CD4-positive, alpha-beta T cell treated with Interleukin-4 for 4 hours (primary cell): ENCODE measurements around the gene PHACTR4.
"Not testable (repeated sequence)": the region's sequence is repeated elsewhere in the genome, so short reads cannot be mapped to it uniquely, and the experiment has no call there.

Source experiments
- DNase-seq: peaks from one replicate; pipeline ENCODE4 v3.0.0-alpha.2; 2020

Gene PHACTR4

DNA sequence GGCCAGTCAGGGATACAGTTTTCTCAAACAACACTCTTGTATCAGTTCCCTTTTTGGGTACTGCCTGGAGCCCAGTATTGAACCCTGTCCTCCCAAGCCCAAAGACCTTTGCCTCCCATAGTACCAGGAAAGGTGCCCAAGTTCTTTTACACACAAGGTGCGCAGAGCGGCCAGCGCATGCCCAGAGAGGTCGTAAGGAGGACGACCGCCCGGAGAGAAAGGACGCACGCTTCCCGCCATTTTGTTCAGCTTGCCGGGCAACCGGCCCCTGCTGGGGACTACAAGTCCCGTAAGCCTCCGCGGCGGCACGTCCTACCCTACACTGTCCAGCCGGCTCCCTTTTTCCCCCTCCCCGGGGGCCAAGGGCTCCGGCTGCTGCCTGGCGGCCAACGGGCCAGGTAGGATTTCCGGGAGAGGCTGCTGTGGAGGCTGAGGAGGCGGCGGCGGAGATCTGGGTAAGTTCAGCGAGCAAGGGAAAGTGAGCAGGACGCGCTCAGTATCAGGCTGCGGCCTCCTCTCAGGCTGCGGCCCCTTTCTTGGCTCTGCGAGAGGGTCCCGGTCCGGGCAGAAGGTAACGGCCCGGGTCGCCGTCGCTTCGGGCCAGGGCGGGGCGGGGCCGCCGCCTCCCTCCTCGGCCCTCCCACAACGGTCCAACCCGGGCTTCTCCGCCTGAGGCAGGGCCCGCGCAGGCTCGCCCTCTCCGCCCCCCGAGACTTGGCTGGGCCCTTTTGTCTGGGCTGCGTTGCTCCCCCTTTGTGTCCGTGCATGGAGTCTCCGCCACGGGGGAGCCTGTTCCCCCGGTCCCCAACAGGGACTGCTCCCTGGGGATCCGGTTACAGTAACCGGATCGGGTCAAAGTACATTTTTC is at the start of gene PHACTR4:
PHACTR4 (plus strand) TSS at position 370 of the 868 bp plus-strand sequence. CDS start 37,708 bp downstream, outside the sequence.
- peak; percentile 80 for DNase-seq

DNA sequence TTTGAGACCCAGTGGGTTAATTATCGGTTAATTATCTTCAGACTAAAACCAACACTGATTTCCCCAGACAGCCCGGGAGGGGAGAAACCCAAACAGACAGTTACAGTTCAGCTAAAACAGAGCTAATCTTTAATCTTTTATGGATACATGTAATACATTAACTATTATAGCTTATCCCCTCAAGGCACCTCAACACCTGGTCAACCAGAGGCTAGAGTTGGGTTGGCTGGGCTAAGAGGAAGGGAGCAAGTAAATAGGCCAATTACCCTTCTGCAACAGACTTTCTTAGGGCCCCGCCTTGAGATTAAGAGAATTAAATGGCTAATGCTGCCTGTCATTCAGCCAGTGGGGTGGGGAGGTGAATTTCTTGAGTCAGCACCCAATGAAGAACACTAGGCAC is 47.3 kb upstream of the PHACTR4 start:
- no peak for DNase-seq

GRCh38 chr1:28323720-28324119 is 45.8 kb upstream of the PHACTR4 start:
- no peak for DNase-seq

GRCh38 chr1:28326515-28326914 is 43.0 kb upstream of the PHACTR4 start:
- no peak for DNase-seq

- no peak for DNase-seq
Measured at GRCh38 chr1:28326984-28327383, 42.6 kb upstream of the PHACTR4 start.

GRCh38 chr1:28327431-28327830 is 42.1 kb upstream of the PHACTR4 start:
- not testable (repeated sequence) for DNase-seq

DNA sequence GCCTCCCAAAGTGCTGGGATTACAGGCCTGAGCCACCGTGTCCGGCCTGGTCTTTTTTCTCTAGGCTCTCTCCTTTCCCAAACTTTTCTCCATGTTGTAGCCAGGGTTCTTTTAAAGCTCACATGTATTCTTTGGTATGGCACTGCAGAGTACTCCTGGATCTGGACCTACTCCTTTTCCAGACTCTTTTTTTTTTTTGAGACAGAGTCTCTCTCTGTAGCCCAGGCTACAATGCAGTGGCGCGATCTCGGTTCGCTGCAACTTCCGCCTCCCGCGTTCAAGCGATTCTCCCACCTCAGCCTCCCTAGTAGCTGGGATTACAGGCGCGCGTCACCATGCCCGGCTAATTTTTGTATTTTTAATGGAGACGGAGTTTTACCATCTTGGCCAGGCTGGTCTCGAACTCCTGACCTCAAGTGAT is 41.3 kb upstream of the PHACTR4 start:
- DNase-seq: no peak

DNA sequence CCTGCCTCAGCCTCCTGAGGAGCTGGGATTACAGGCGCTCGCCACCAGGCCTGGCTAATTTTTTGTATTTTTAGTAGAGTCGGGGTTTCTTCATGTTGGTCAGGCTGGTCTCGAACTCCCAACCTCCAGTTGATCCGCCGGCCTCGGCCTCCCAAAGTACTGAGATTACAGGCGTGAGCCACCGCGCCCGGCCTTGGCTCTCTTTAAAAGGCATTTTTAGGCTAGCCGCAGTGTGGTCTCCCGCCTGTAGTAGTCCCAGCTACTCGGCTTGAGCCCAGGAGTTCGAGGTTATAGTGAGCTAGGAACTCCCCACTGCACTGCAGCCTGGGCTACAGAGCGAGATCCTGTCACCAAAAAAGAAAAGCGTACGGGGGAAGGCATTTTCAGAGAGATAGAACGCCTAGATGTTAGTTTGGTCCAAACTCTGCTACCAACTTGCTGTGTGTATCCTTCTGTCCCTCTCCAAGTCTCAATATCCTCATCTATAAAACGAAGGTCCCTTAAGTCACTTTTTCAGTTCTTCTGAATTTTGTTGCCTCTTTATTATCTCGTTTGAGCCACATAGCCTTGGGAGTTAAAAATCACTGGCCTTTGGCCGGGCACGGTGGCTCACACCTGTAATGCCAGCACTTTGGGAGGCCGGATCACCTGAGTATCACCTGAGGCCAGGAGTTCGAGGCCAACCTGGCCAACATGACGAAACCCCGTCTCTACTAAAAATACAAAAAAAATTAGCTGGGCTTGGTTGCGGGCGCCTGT is 40.0 kb upstream of the PHACTR4 start:
- DNase-seq: peak; percentile 16

DNA sequence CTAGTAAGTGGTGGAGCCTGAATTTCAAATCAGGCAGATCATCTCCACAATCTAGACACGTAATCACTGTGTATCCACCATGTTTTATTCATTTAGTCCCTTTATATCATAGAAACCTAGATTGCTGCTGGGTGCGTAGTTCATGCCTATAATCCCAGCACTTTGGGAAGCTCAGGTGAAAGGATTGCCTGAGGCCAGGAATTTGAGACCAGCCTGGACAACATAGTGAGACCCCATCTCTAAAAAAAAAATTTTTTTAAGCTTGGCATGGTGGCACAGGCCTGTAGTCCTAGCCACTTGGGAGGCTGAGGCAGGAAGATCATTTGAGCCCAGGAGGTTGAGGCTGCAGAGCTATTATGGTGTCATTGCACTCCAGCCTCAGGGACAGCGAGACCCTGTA is 30.6 kb upstream of the PHACTR4 start:
- DNase-seq: no peak

DNA sequence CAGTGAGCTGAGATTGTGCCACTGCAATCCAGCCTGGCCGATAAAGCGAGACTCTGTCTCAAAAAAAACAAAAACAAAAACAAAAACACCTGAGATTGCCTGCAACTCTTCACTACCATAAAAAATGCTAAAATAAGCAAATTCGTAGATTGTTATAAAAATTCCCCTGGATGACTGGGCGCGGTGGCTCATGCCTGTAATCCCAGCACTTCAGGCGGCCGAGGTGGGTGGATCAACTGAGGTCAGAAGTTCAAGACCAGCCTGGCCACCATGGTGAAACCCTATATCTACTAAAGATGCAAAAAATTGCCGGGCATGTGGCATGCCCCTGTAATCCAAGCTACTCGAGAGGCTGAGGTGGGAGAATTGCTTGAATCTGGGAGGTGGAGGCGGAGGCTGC is 30.0 kb upstream of the PHACTR4 start:
- DNase-seq: no peak

DNA sequence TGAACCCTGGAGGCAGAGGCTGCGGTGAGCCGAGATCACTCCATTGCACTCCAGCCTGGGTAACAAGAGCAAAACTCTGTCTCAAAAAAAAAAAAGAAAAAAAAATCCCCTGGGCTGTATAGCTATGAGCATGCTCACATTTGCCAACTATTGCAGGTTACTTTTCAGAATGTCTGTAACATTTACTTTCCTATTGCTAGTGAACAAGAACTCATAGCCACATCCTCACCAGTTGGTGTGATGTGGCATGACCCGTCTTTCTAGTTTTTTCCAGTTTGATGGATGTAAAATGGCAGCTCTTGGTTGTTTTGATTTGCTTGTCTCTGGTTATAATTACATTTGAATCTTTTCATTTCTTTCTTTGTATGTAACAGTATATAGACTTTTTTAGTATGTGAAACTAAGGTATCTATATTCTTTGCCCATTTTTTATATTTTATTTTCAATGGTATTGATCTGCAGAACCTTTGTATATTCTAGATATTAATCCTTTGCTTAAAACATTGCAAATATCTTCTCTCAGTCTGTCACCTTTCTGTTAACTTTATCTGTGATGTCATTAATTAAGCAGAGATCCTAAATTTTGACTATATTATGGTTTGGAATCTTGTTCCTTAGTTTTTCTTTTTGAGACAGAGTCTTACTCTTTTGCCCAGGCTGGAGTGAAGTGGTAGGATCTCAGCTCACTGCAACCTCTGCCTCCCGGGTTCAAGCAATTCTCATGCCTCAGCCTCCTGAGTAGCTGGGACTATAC is 29.1 kb upstream of the PHACTR4 start:
- no peak for DNase-seq

- no peak for DNase-seq
Measured at GRCh38 chr1:28341591-28341990, 27.9 kb upstream of the PHACTR4 start.

DNA sequence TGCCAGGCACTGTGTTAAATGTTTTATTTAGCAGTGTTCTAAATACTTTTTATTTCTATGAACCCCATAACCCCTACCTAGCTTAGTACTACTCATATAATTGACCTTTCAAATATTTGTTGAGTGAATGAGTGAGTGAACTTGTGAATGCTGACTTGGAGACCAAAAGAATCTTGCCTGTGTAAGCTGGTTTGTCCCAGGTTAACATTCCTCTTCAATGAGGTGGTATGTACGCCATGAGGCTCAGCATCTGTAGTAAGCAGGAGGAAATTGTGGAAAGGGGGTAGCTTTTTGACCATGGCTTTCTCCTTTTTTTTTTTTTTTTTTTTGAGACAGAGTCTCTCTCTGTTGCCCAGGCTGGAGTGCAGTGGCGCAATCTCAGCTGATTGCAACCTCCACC is 26.1 kb upstream of the PHACTR4 start:
- no peak for DNase-seq

- DNase-seq: not testable (repeated sequence)
Measured at GRCh38 chr1:28353248-28353810, 16.2 kb upstream of the PHACTR4 start.

- no peak for DNase-seq
Measured at GRCh38 chr1:28354121-28354520, 15.4 kb upstream of the PHACTR4 start.

DNA sequence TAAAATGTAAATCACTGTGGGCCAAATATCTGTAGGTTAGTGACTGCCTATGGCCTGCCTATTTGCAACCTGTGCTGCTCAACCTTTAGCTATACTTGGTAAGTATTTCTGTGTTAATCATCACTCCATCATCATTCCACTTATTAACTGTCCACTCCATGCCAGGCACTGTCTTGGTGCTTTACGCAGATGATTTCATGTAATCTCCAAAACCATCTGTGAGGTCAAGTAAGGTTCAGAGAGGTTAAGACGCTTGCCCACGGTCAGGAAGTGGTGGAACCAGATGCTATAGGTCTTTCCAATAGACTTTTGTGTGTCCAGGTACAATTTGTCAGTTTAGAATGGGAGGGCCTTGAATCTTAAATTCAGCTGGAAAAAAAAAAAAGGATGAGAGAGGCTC is 10.8 kb upstream of the PHACTR4 start:
- no peak for DNase-seq

DNA sequence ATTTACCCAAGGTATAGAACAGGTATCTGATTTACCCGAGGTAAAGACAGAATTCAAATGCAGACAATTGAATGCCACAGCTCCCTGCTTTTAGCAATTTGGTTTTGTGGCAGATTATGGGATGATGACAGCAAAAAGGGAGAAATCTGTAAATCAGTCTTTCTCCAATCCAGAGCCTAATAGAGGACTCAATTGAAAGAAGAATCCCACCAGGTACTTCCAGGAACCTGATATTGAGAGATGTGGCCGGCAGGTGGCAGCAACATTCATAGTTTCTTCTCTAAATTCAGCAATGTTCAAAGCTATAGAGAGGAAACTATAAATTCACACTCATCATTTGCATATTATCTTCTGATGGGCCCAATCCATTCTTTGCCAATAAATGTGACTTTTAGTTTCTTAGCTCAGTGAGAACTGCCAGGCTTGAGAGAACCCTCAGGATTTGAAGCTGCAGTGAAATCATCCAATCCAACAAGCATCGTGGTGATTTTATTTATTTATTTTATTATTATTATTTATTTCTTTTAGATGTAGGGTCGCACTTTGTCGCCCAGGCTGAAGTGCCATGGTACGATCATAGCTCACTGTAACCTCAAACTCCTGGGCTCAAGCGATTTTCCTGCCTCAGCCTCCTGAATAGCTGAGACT is 9.8 kb upstream of the PHACTR4 start:
- peak; percentile 67 for DNase-seq

- DNase-seq: no peak
Measured at GRCh38 chr1:28364888-28365287, 4.7 kb upstream of the PHACTR4 start.

DNA sequence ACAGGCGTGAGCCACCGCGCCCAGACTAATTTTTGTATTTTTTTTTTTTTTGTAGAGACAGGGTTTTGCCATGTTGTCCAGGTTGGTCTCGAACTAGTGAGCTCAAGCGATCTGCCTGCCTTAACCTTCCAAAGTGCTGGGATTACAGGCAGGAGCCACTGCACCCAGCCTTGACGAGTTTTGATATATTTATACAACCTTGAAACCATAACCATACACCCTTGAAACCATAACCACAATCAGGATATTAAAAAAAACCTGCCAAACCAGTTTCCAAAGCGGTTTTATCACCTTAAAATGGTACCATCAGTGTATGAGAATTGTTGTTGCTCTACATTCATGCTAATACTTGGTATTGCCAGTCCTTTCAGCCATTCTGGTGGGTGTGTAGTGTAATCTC is 3.7 kb upstream of the PHACTR4 start:
- DNase-seq: peak; percentile 22

DNA sequence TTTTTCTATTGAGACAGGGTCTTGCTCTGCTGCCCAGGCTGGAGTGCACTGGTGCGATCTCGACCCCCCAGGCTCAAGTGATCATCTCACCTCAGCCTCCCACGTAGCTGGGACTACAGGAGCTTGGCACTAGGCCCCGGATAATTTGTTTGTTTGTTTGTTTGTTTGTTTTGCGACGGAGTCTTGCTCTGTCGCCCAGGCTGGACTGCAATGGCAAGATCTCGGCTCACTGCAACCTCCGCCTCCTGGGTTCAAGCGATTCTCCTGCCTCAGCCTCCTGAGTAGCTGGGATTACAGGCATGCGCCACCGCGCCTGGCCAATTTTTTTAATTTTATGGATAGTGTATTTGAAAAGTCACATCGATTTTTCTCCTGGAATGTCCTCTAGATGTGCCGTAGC is 932 bp upstream of the PHACTR4 start:
- DNase-seq: not testable (repeated sequence)

- no peak for DNase-seq
Measured at GRCh38 chr1:28370239-28371009, 884 bp downstream of the PHACTR4 start.

DNA sequence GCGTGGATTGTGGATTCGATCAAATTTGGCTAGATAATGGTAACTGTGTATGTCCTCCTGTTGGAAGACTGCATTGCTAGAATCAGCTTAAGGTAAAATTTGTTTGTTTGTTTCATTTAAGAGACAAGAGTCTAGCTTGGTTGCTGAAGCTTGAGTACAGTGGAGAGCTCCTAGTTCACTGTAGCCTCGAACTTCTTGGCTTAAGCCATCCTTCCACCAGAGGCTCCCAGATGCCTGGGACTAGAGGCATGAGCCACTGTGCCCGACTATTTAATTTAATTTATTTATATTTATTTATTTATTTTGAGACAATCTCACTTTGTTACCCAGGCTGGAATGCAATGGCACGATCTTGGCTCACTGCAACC is 1.5 kb downstream of the PHACTR4 start:
- DNase-seq: no peak
